Stromal cell of bone marrow (primary cell): ENCODE data around the gene FAM163B.

ENCODE experiments used
- DNase-seq: peaks from one replicate; pipeline ENCODE4 v3.0.0-alpha.2; 2012; ENCODE audit warnings: low read depth

FAM163B gene

GRCh38 chr9:133609311-133610098, at the start of gene FAM163B:
Gene FAM163B (minus strand): TSS chr9:133609389. CDS start chr9:133580223, 29,166 bp downstream.
- no peak for DNase-seq

DNA sequence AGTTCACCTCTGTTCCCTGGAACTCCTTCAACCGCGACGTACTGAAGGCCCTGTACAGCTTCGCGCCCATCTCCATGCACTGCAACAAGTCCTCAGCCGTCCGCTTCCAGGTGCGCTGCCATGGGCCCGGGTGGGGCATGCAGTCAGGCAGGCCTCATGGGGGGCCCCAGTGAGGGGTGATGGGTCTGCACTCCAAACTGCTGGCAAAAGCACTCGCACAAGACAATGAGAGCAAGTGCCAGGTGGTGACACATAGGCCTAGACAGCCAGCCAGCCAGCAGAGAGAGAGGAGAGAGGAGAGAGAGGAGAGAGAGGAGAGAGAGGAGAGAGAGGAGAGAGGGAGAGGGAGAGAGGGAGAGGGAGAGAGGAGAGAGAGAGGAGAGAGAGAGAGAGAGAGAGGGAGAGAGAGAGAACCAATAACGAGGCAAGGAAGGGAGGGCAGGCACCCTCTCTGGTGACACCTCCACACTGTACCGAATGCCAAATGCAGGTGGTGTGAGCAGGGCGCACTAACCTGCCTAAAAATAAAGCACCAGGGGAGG, 48.0 kb upstream of the FAM163B start:
- no peak for DNase-seq

- DNase-seq = no peak
These were observed 47.3 kb upstream of the FAM163B start for GRCh38 chr9:133656211-133657119.

- DNase-seq = no peak
These were observed 46.5 kb upstream of the FAM163B start for GRCh38 chr9:133655701-133656100.

GRCh38 chr9:133654736-133655657, 45.8 kb upstream of the FAM163B start:
- DNase-seq = no peak

DNA sequence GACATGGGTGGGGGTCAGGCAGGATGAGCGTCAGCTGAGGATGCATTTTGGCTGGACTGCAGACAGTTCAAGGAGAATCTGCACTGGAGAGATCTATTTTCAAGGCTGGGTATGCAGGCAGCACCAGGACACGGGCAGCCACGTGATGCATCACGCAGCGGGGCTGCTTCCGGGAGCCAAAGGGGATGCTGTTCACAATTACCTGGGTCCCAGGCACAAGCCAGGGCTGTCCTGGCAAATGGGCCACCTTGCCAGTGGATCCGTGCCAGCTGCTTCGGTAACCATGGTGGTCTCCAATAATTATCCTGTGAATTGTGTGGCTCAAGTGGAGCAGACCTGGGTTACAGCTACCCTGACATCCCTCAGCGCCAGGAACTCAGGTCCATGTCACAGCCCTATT, 44.4 kb upstream of the FAM163B start:
- DNase-seq = no peak

GRCh38 chr9:133650026-133650425, 40.8 kb upstream of the FAM163B start:
- no peak for DNase-seq

GRCh38 chr9:133649194-133649593, 40.0 kb upstream of the FAM163B start:
- no peak for DNase-seq

- no peak for DNase-seq
These were observed 38.7 kb upstream of the FAM163B start for GRCh38 chr9:133647765-133648469.

DNA sequence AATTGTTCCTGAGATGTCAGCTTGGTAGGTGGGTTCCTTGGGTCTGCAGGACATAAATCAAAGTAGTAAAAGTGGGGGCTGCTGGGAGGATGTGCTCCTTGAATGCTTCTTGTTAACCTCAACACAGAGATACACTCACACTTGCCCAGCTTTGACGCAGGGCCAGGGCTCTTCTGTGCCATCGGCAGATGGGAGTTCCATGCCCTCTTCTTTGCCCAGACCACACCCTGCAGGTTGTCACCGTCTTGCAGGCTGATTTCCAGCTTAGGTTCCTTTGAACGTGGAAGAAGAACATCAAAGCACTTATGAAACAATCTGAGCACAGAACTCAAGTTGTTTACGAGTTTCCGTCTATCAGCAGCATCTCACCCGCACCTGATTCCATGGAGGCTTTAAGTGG, 38.0 kb upstream of the FAM163B start:
- no peak for DNase-seq

DNA sequence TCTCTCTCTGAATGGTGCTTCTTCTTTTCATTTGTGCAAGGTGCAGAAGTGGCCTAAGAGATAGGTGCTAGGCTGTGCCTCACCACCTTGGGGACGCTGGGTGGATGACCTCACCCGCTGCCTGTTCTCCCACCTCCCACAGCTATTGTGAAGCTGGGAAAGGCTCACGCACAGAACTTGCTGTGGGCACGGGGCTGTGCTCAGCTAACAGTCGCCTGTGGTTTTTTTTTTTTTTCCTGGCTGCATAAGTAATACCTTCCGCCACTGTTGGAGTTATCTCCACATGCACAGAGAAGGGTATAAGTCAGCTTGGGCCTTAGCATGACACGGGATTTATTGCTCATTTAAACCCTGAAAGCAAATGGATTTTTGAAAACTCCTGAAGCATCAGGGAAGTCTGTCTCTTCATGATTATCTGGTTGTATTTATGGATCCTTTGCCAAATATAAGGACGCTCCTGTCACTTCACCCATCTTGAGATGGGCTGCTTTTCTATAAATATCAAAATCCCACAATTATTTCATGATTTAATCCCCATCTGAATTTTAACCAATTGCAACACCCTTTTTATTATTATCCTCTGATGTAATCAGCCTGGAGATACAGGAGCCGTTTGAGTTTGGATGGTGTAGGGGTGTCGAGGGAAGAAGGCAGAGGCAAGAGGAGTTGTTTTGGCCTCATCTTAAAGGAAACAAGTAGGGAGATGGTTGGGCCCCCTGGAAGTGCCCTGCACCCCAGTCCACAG, 36.0 kb upstream of the FAM163B start:
- DNase-seq = no peak

DNA sequence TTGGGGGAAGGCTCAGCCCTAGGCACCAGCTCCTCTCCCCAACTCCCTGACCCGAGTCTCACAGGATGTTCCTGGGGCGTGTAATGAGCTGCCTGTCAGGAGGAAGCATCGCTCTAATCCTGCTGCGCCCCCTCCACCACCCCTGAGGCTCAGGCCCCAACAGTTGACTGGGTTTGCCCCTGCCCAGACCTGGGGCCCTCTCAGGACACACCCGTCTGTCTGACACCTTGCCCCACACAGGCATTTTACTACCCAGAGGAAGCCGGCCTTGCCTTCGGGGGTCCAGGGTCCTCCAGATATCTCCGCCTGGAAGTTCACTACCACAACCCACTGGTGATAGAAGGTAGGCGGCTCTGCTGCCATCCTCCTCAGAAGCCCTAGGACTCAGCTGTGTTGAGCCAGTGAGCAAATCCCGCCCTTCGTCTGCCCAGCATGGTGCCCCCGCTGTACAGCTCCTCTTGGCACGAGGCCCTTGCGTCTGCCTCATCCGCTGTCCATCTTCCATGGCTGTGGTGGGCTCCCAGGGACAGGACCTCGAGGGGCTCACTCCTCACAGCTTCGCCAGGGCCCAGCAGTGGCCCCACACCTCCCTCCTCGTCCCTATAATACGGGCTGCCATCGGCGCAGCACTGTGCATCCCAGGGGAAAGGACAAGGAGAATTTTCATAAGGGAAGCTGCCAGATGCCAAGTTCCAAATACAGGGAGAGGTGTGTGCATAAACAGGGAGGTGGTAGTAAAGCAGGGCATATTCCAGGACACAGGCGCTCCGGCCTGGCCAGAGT, 35.0 kb upstream of the FAM163B start:
- no peak for DNase-seq

- no peak for DNase-seq
These were observed 34.2 kb upstream of the FAM163B start for GRCh38 chr9:133643362-133643755.

DNA sequence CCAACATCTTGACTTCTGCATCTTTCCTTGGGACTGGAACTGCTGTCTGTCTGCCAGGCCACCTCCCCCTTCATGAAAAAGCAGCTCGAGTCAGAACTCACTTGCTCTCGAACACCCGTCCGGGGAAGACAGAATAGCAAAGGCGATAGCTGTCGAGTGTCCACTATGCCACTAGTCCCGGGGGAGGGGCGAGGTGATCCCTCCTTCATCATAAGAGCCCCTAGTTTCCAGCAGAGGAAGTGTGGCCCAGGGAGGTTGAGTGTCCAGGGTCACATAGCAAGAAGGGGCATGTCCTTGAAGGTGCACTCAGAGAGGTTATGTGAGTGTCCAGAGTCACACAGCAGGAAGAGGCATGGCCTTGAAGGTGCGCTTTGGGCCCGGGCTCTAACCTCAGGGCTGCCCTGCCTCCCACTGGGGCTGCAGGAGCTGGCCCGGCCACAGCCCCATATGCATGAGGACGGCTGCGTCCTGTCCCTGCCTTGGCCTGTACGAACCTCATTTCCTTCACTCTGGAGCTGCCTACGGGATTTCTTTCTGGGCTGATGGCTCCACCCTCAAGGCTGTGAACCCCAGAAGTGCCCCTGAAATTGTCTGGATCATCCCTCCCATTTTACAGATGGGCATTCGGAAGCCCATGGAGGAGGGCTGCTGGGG, 33.6 kb upstream of the FAM163B start:
- DNase-seq = no peak

DNA sequence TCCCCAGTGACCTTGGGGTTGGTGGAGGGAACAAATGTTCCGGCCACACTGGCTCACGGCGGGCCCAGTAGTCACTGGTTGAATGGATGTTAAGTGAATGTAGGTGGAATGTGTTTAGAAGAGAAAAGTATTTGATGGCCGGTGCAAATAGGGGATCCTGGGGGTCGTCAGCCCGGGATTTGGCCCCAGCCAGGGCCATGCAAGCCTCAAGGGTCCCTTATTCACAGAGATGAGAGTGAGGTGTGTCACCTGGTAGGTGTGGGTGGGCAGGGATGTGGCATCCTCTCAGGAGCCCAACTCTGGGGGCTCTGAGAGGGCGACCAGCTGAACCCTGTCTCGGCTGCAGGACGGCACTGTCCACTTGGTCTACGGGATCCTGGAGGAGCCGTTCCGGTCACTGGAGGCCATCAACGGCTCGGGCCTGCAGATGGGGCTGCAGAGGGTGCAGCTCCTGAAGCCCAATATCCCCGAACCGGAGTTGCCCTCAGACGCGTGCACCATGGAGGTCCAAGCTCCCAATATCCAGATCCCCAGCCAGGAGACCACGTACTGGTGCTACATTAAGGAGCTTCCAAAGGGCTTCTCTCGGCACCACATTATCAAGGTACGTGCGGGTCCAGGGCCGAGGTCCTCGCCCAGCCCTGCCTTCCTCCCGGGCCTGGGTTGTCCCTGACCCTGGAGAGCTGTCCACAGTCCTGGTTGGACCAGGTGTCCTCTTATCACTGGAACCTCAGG, 32.8 kb upstream of the FAM163B start:
- DNase-seq = no peak

- no peak for DNase-seq
These were observed 32.1 kb upstream of the FAM163B start for GRCh38 chr9:133641396-133641655.

DNA sequence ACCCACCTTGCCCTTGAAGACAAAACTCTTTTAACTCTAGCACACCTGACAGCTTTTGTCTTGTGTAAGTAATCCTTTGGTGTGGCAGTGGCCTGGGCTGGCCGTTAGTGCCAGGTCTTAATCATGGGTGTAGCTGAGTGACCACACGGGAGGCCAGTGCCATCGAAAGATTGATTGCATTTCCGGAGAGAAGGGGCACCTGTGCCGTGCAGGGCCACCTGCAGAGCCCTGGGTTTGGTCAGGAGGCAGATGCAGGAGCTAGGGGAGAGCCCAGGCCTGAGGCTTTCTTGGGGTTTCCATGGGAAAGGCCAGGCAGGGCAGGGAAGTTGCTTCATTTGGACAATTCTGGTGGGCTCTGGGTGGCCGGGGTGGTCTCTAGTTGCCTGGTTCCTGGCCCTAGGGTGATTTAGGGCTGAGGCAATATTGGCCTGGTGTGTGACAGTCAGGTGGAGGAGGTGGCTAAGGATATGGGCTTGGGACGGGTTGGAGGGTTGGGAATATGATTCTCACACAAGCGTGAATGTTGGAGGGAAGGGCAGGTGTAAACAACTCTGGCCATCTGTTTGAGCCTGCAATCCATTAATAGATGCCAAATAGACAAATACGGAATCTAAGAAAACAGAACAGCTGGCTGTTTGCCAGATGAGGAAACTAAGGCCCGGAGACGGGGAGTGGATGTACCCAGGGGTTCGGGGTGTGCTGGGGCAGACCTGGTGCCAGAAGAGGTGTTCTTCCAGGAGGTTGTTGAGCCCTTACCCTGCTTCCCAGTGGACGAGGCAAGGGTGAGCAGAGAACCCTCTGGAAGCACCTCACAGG, 31.6 kb upstream of the FAM163B start:
- DNase-seq = no peak

GRCh38 chr9:133640160-133640559, 31.0 kb upstream of the FAM163B start:
- no peak for DNase-seq
